ENCODE measurements around the gene ANKRD44.
"Not testable (repeated sequence)": the region's sequence is repeated elsewhere in the genome, so short reads cannot be mapped to it uniquely, and the experiment has no call there.

Gene ANKRD44

DNA sequence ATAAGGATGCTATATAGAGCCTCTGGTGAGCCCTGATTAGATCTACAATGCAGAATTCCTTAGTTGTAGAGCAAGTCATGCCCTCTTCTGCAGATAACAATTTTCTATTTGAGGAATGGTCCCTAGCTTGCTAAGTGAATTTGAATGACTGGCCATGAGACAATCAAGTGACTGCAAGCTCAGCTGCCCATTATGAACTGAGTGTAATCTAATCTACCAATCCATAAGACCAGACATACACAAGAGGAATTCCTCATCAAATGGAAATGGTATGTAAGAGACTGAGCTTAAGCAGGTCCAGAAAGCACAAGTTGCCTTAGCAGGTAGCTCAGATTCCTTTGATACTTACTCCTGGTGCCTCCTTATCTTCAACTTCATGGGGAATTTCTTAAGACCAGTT is 4.8 kb upstream of the ANKRD44 start:
- no peak for DNase-seq

DNA sequence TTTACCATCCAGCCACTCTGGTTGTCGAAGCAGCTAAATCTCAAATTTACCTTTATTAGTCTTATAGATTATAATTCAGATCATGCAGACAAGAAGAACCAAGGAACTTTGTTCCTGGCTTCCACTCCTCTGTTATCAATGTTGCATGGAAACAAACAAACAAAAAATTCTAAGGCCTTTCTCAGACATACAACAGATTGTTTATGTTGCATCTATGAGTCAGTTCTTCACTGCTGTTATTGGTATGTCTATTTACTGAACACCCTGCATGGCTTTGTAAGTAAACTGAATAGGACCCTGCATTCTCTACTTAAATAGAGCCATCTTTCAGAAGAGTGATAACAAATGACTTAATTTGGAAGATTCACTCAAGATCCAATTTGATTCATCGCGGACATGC is 1.6 kb upstream of the ANKRD44 start:
- no peak for DNase-seq

DNA sequence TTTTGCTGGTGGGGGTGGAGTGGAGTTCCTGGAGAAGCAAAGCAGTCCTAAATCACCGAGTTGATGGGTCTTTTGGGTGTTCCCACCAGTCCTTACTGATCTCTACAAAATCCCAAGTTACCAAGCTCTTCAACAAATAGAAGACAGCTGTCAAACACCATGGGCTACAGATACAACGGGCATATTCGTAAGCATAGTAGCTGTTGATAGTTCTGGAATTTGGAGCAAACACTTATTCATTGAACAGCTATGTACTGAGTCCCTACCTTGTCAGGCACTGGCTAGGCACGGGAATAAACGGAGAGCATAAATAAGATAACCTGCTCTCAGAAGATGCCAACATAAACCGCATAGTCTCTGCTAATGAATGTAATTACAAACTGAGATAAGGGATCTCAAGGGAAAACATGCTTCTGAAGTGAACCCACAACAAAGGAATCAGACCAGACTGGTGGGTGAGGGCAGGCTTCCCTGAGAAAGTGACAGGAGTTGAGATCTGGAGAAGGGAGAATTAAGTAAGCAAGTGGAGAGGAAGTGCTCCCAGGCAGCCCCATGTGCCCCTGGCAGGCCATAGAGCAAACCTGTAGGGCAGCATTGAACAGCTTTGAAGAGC is 947 bp upstream of the ANKRD44 start:
- no peak for DNase-seq

DNA sequence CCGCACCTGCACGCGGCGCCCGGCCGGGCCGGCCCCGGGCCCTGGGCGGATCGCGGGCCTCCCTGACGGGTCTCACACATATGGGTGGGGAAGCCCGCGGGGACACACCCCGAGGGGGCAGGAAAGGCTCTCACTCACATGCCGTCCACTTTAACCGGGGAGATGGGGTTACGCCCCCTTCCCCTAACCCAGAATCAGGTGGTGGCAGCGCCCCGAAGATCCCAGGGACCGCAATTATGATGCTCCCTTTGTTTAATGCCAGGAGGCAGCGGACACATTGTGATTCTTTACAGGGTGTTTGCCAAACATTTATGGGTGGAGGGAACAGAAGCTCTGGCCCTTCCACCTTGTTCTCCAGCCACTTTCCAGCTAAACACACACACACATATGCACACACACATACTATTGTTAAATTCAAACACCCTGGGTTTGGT is 424 bp upstream of the ANKRD44 start:
- DNase-seq, result no peak

DNA sequence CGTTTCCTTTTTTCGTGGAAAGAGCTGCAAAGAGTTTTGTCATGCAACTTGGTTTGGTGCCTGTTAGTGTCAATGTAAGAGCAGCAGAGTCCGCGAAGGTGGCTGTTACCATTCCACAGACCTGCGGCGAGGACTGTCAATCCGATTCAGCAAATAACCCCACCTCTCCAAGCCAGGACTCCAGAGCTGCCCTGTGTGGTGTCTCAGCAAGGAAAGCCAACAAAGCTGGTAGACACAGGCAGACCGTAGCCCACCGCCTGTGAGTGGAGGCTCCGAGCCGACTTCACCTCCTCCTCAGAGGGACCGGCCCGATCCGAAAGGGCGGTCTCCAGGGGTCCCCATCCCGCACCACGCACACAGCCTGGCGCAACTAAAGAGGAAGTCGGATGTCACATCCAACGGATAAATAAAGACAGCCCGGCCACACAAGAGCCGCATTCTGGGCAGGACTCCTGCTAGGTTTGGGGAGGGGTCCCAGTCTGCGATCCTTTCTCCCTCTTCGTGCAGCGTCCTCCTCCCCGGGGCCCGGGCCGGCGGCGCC is 819 bp downstream of the ANKRD44 start:
- no peak for DNase-seq

DNA sequence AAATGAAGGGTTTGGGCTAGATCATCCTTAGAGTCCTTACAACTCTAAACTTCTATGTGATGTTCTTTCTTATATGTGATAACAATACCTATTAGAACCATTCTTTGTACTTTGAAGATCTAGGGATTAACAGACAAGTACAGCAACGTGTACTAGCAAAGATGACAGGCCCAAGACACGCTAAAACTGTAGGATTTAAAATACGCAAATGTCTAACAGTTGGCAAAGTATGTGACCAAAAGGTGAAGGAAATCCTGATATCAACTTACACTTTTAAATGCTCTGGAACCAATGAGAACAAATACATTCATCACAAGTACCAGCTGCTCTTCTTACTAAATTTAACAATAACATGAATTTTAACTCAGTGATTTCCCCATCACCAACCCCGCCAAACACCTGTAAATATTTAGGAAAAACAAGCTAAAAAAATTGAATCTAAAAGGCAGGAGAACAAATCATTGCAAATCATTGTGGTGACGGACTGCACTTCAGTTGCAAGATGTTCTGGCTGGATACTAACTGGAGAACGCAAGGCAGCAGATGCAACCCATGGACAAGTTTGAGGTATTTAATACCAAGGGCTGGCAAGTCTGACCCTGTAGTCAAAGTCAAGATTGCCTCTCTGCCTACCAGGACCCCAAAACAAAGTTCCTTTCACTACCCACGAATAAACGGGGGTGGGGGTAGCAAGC is 1.4 kb downstream of the ANKRD44 start:
- DNase-seq, result peak; percentile 43

DNA sequence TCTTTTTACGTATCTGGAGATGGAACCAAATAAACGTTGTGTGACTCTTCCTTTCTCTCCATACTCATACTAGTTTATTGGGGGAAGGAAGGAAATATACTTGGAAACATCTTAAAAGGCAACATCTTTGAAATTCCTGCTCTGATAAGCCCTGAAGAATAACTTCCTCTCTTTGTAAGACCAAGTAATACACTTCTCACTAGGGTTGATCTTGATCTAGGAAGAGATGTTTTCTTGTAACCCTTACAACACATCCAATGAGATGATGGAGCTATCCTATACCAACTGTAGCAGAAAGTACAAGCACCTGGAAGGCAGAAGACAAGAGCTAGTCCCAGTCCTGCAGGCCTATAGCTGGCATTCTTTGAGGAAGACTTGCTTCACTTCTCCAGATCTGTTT is 2.0 kb downstream of the ANKRD44 start:
- no peak for DNase-seq

DNA sequence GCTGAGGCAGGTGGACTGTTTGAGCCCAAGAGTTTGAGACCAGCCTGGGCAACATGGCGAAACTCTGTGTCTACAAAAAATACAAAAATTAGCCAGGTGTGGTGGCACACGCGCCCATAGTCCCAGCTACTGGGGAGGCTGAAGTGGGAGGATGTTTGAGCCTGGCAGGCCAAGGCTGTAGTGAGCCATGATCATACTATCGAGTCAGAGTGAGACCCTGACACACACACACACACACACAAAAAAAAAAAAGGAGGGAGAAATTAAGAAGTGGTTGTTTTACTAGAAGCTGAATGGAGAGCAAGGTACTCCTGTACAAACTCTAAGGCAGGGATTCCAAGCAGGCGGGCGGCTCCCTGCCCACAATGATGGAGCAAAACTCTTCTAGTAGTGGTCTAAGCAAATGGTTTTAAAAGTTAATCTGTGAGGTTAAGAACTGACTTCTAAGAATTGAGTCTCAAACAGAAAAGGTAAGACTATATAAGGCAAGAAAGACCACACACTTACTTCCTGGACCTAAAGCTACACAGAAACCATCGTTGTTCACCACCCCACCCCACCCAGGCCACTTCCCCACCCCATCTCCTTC is 2.6 kb downstream of the ANKRD44 start:
- no peak for DNase-seq

DNA sequence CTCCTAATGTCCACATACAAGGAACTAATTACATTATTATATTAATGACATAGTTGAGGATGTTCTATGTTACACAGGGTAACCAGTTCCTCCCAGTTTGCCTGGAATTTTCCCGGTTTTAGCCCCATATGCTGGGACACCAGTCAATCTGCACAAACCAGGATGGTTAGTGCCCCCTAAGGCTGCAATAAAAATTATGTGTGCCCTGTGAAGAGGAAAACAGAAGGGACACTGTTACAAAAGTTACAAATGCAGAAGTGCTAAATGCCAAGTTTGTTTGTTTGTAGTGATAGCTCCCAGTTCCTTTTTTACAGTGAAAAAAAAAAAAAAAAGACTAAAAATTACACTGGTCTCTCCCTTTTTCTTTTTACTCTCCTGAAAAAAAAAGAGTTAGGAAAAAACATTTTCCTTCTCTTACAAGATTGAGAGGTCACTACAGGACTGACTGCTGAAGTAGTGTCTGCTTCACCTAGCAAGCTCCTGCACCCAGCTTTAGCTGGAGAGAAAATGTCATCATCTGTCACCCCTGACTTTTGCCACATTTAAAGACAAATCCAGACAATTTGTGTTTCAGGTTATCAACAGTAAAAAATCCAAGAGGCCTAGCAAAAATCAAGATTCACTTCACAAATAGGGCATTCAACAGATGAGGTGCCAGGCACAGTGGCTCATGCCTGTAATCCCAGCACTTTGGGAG is 3.2 kb downstream of the ANKRD44 start:
- peak; percentile 2 for DNase-seq

DNA sequence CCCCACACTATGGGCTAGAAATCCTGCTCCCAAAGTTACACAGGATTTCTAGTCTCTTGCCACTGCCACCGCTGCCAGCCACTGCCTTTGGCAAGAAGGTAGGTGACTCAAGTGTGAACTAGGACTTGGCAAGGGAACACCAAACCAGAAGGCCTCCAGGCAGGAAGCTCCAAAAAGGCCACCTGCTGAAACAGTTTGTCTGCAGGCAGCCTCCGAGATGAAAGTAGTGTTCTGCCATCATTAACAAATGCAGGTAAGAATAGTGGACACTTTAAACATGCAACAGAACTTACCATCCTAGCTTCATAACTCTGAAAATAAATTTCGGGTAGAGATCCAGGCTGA is 3.9 kb downstream of the ANKRD44 start:
- no peak for DNase-seq

DNA sequence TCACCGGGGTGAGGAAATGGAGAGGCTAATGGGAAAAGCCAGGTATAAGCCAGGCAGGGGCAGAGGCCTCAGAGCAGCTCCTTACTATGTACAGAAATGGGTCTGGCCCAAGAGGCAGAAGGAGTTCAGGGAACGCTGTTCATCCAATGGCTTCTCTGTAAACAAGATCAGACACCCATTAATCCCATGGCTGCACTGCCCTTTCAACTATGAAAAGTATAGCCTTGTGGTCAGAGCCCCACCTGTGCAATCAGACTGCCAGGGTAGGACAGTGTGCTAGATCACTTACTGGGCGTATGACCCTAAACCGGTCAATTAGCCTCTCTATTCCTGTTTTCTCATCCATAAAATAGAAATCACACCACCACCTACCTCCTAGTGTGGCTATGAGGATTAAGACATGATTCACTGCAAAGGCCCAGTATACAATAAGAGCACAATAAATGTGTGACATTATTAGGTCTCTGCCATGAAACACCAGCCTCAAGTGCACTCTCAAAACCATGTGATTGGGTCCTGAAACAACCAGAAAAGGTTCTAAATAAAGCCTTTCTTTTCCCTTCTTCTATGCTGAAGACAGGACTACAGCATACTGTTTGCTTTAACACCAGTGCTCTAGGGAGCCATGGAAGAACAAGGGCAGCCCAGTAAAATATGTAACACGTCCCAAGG is 4.4 kb downstream of the ANKRD44 start:
- DNase-seq, result no peak

DNA sequence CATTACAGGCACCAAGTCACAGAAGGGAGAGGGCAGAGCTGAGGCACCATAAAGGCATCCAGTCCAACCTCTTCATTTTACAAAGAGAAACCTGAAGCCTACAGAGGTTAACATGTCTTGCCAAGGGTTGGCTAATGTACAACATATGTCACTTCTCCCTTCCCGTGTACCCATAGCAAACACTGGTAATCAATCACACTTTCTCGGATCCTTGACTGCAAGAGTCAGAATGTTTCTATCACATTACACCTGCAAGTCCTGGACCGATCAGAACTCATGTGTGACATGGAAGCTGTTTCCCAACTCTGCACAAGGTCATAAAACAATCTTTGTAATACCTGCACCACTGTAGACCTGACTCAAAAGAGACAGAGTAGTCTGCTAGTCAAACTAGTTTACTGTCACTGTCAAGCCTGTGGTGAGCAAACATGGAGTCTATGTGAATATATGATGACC is 6.0 kb downstream of the ANKRD44 start:
- no peak for DNase-seq

DNA sequence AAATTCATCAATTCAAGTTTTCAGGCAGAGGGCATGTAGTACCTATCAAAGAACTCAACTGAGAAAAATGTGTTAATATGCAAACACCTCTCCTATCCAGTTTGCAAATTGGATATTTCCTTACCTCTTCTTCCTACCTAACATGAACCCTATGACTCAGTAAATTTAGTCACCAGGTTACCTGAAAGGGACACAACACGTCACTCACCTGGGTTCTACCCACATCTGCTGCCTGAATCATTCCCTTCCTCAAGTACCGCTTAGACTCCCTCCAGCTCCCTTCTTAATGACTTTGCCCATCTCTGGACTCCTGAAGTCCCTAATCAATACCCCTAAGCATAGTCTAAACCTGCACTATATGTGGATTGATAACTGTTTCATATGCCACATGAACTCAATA is 10.4 kb downstream of the ANKRD44 start:
- no peak for DNase-seq

DNA sequence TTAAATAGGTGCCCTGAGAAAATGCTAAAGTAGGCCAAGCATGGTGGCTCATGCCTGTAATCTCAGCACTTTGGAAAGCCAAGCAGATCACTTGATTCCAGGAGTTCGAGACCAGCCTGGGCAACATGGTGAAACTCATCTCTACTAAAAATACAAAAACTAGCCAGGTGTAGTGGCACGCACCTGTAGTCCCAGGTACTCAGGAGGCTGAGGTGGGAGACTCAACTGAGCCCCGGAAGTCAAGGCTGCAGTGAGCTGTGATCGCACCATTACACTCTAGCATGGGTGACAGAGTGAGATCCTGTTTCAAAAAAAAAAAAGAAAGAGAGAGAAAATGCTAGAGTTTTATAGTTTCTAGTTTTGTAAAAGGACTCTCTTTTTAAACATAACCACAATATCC is 12.0 kb downstream of the ANKRD44 start:
- DNase-seq, result no peak

DNA sequence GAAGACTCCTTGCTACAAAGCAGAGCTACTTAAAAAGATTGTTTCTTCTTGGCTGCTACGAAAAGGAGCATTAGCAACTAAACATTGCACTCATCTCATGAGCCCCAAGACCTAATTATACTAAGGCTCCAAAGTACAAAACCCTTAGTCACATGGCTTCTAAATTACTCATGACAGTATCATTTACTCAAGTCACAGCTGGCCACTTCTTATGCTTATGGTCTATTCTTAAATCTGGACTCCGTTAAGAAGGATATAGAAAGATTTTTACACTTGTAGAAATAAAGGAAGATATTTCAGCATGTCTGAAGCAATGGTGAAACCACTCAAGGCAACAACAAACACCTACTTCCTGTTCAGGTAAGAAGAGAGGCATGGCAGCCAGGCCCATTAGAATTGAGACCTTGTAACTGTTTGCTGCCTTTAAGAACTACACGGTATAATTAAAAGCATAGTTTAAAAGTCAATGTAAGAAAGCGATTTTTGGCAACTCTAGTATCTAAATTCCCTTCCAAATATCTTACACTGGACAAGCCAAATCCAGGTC is 12.7 kb downstream of the ANKRD44 start:
- no peak for DNase-seq

DNA sequence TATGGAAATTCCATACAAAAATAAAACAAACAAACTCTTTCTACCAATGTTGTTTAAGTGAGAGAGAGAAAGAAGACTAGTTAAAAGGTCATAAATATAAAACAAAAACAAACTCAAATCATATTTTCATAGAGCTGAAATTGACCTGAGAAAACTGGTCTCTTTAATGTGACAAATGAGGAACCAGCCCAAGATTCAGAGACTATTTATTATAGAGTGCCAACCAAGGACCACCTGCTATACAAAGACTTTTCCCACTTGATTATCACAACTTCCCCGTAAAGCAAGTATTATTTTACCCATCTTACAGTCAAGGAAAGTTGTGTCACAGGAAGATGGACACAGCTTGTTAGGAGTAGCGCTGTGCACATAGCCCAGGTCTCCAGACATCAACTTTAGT is 13.3 kb downstream of the ANKRD44 start:
- no peak for DNase-seq

DNA sequence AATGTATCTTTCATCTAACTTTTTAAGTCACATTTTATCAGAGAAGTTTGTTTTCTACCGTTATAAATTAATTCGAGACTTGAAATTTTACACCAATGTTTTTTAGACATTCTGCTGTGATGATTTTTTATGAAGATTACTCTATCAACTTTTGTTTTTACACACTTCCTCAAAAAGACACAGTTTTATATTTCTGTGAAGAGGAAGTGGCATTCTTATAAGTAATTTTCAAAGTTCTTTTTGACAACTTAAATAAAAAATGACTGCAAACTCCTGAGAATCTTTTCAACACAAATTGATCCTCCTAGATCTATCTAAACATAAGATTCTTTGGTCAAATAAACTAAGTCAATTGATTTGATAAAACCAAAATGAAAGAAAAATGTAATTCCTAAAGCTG is 13.7 kb downstream of the ANKRD44 start:
- DNase-seq, result no peak

DNA sequence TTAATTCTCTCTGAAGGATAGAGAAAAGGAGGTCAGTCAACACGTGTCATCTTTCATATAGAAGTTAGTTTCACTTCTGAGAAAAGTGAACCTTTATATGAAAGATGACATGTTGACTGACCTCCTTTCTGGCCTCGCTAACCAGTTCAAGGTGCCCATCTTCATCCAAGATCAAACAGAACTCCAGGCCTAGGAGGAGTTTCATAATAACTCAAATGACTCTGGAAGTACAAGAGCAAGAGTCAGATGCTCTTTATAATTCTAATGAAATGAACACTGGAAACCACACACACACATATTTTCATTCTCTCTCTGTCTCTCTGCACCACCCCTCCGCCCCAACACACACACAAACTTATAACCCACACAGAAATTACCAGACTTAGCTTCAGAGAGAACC is 16.3 kb downstream of the ANKRD44 start:
- DNase-seq, result no peak

DNA sequence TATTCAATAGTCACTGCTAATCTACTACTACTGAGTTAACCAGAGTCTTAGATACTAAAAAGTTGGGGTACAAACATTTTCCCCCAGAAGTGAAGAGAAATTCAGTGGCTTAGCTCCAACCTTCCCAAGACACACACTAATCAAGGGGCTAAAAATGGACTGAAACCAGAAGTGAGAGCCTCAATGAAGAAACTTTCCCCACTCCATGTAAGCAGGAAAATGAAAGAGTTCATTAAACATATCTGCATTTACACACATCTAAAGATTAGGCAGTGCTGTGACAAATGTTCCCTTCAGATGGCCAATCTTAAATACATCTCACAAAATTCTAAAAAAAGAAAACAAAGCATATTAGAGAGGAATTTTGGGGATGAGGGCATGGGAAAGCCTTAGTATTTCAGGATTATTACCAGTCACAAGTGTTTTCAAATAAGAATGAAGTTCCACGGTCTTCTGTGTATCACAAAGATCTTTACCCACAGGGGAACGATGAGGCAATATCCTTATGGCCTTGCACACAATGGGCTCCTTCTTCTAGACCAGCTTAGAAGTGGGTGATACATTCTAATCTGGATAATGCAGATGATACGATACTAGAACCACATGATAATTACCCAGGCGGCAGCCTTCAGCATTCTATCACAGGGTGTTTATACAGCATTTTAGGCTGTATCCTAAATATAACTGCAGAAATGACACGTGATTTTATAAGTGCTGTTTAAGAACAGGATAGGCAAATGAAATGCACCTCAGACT is 17.1 kb downstream of the ANKRD44 start:
- DNase-seq, result no peak

DNA sequence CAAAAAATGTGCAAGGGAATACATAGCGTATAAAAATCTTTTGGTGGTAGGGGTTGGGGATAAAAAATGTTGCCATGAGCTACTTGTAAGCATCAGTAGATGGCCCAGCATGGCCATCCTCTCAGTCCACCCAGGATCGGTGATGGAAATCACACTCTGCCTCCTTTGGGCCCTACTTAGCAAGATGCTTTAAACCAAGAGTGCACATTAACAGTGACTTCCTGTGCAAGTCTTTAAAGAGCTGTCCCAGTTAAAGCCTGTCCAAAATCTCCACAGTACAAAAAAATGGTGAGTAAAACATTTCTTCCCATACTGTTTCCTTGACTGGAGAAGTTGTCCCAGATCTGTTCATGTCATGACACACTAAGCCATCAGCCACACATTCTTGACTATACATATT is 18.0 kb downstream of the ANKRD44 start:
- no peak for DNase-seq

DNA sequence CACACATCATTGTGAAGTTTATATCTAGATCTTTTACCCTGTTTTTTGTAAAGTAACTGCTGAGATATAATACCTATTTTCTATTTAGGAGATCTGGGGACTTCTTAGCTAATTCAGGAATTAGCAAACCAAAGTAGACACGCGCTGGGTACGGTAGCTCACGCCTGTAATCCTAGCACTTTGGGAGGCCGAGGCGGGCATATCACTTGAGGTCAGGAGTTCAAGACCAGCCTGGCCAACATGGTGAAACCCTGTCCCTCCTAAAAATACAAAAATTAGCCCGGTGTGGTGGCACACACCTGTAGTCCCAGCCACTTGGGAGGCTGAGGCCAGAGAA is 23.0 kb downstream of the ANKRD44 start:
- not testable (repeated sequence) for DNase-seq
